HepG2 (cell line): ENCODE data around the gene ST6GALNAC6.

ENCODE experiments used
- CTCF ChIP-seq: sonication (generic); formaldehyde crosslinking; IDR thresholded peaks from 2 replicates; pipeline ENCODE4 v1.5.0; 2020; ENCODE audit warnings: mild to moderate bottlenecking, missing genetic modification reagents, moderate library complexity
- EZH2 ChIP-seq: conservative IDR thresholded peaks from 2 replicates; pipeline ENCODE4 v1.6.1; 2012; ENCODE audit warnings: mild to moderate bottlenecking, low read depth, low read length, moderate library complexity
- FOXP1 ChIP-seq, 2 experiments: fragments of 450-650 bp in 1 of 2; IDR thresholded peaks; 2 replicates each; pipeline ENCODE4 v1.6.1; 2017 to 2018; ENCODE audit warnings: antibody characterized with exemption in 1 of 2
- JUNB ChIP-seq: sonication (generic); formaldehyde crosslinking; IDR thresholded peaks from 2 replicates; pipeline ENCODE4 v1.8.0; 2022; ENCODE audit warnings: missing genetic modification reagents, mild to moderate bottlenecking, borderline replicate concordance
- KAT7 ChIP-seq: IDR thresholded peaks from 2 replicates; pipeline ENCODE4 v1.6.1; 2018; ENCODE audit warnings: borderline replicate concordance, missing compliant biosample characterization
- KLF11 ChIP-seq: IDR thresholded peaks from 2 replicates; pipeline ENCODE4 v1.6.1; 2016; ENCODE audit warnings: missing compliant biosample characterization
- MAFG ChIP-seq: sonication (generic); formaldehyde crosslinking; IDR thresholded peaks from 2 replicates; pipeline ENCODE4 v1.5.1; 2020; ENCODE audit warnings: mild to moderate bottlenecking, missing genetic modification reagents
- MXI1 ChIP-seq: IDR thresholded peaks from 3 replicates; pipeline ENCODE4 v1.6.1; 2012; ENCODE audit warnings: low read depth, low read length, inconsistent platforms, borderline replicate concordance
- POLR2A ChIP-seq, 2 experiments: IDR thresholded peaks; 2 replicates each; pipeline ENCODE4 v1.6.1; 2011; ENCODE audit warnings: low read depth in 2 of 2, low read length in 2 of 2, mild to moderate bottlenecking in 1 of 2, moderate library complexity in 1 of 2; ENCODE audit not compliant: insufficient read depth in 1 of 2
- RAD21 ChIP-seq: fragments of 450-650 bp; formaldehyde crosslinking; IDR thresholded peaks from 2 replicates; pipeline ENCODE4 v1.5.0; 2020; ENCODE audit warnings: mild to moderate bottlenecking
- XRCC5 ChIP-seq: fragments of 200-400 bp; formaldehyde crosslinking; optimal IDR thresholded peaks from 2 replicates; pipeline ENCODE3; 2017; ENCODE audit warnings: mild to moderate bottlenecking, low read length
- ZBTB49 ChIP-seq: sonication (generic); formaldehyde crosslinking; IDR thresholded peaks from 2 replicates; pipeline ENCODE4 v1.4.0; 2020; ENCODE audit warnings: missing genetic modification reagents, borderline replicate concordance
- TF ChIP-seq, protein P1 (sequence below), 2 experiments: sonication (generic) in 1 of 2; formaldehyde crosslinking in 1 of 2; IDR thresholded peaks; 2 replicates each; pipeline versions ENCODE4 v1.5.1 to v1.6.1; 2011 to 2020; ENCODE audit warnings: borderline replicate concordance in 1 of 2, low read depth in 1 of 2, low read length in 1 of 2, mild to moderate bottlenecking in 1 of 2, missing genetic modification reagents in 1 of 2, moderate library complexity in 1 of 2
- TF ChIP-seq, protein P2 (sequence below): sonication (generic); formaldehyde crosslinking; IDR thresholded peaks from 2 replicates; pipeline ENCODE4 v1.4.0; 2020; ENCODE audit warnings: missing genetic modification reagents

DNA sequence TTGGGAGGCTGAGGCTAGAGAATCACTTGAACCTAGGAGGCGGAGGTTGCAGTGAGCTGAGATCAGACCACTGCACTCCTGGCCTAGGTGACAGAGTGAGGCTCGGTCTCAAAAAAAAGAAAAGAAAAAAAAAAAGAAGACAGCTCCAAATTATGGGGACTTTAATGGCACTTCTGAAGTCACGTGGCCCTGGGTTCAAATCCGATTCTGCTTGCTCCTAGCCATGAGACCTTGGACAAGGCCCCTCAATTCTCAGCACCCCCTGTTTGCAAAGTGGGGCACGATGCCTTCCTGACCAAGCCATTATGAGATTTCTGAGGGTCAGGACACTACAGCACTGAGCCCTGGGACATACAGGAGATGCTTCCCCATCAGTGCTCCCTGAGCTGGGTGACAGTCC is 43.9 kb downstream of the ST6GALNAC6 start:
- no peak for TF ChIP-seq FOXP1 (IDR thresholded peaks at IDR 0.05)
- no peak for TF ChIP-seq FOXP1 (CRISPR knock-in tag; IDR thresholded peaks at IDR 0.05)
- TF ChIP-seq KAT7, result no peak
- TF ChIP-seq KLF11 (CRISPR knock-in tag), result no peak
- TF ChIP-seq ZBTB49 (CRISPR knock-in tag), result no peak
- no peak for TF ChIP-seq XRCC5
- TF ChIP-seq MXI1, result no peak
- no peak for TF ChIP-seq CTCF (CRISPR knock-in tag)
- TF ChIP-seq, protein P1, sequence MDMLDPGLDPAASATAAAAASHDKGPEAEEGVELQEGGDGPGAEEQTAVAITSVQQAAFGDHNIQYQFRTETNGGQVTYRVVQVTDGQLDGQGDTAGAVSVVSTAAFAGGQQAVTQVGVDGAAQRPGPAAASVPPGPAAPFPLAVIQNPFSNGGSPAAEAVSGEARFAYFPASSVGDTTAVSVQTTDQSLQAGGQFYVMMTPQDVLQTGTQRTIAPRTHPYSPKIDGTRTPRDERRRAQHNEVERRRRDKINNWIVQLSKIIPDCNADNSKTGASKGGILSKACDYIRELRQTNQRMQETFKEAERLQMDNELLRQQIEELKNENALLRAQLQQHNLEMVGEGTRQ (IDR thresholded peaks at IDR 0.05; ENCODE audit: low read depth, low read length), result no peak
- TF ChIP-seq, protein P1 (CRISPR knock-in tag; IDR thresholded peaks at IDR 0.05; ENCODE audit: borderline replicate concordance), result no peak
- TF ChIP-seq POLR2A (IDR thresholded peaks at IDR 0.05; ENCODE audit: insufficient read depth in 1 of 2, low read depth in 2 of 2, low read length in 2 of 2), result no peak
- no peak for TF ChIP-seq JUNB
- no peak for TF ChIP-seq EZH2
- TF ChIP-seq, protein P2, sequence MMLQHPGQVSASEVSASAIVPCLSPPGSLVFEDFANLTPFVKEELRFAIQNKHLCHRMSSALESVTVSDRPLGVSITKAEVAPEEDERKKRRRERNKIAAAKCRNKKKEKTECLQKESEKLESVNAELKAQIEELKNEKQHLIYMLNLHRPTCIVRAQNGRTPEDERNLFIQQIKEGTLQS (CRISPR knock-in tag), result no peak
- TF ChIP-seq MAFG (CRISPR knock-in tag), result no peak
- TF ChIP-seq RAD21 (CRISPR knock-in tag), result no peak
